Gastrocnemius medialis (tissue), 4 donors: Measurements from ENCODE around the gene ABI1. TPM values are rescaled to one million over a fixed set of nuclear protein-coding genes. Genes with fewer than 3 reads are reported as not detected.

Experiments
- ATAC-seq, 2 donors: fragments of 150-250 bp; one replicate each; pipeline ENCODE4 v1.9.1; 2016
- DNase-seq, 2 donors: peaks; one replicate each; pipeline ENCODE4 v3.0.0-alpha.2; 2019
- H3K27ac ChIP-seq, 4 donors: fragments of 200-600 bp; sonication (generic); 1 replicate in 1 of 4; 2 replicates in 3 of 4; pipeline ENCODE4 v1.5.1; 2016 to 2018; ENCODE audit warnings: mild to moderate bottlenecking in 2 of 4, moderate library complexity in 1 of 4
- H3K27me3 ChIP-seq, 3 donors: fragments of 200-600 bp; sonication (generic) in 2 of 3; 1 replicate in 1 of 3; 2 replicates in 2 of 3; pipeline versions ENCODE4 v1.5.1 to v1.6.0; 2016 to 2019; ENCODE audit warnings: mild to moderate bottlenecking in 1 of 3, moderate library complexity in 1 of 3
- H3K36me3 ChIP-seq, 2 donors: fragments of 200-600 bp; sonication (generic) in 1 of 2; one replicate each; pipeline ENCODE4 v1.5.1; 2017 to 2018
- H3K4me1 ChIP-seq, 2 donors: fragments of 200-600 bp; sonication (generic) in 1 of 2; one replicate each; pipeline ENCODE4 v1.5.1; 2016 to 2017; ENCODE audit warnings: mild to moderate bottlenecking in 2 of 2
- H3K4me3 ChIP-seq, 4 donors: fragments of 200-600 bp; sonication (generic) in 3 of 4; 1 replicate in 1 of 4; 2 replicates in 3 of 4; pipeline ENCODE4 v1.5.1; 2016 to 2019; ENCODE audit warnings: mild to moderate bottlenecking in 2 of 4
- H3K9me3 ChIP-seq, 3 donors: fragments of 200-600 bp; sonication (generic) in 2 of 3; 1 replicate in 1 of 3; 2 replicates in 2 of 3; pipeline ENCODE4 v1.5.1; 2016 to 2019
- CTCF ChIP-seq, 5 experiments: fragments of 450-650 bp in 3 of 5; fragments of 200-600 bp in 2 of 5; sonication (generic) in 2 of 5; IDR thresholded peaks in 4 of 5; conservative IDR thresholded peaks in 1 of 5; 1 replicate in 4 of 5; 2 replicates in 1 of 5; pipeline ENCODE4 v1.5.1; 2016 to 2019; ENCODE audit warnings: antibody characterized with exemption in 5 of 5, mild to moderate bottlenecking in 3 of 5, moderate library complexity in 3 of 5
- POLR2A ChIP-seq, 2 donors: fragments of 450-650 bp; IDR thresholded peaks; one replicate each; pipeline ENCODE4 v1.6.1; 2017; ENCODE audit warnings: antibody characterized with exemption in 2 of 2, mild to moderate bottlenecking in 2 of 2, moderate library complexity in 2 of 2
- in situ Hi-C, 4 donors: fragments of 200-750 bp; cut with MboI; loops; one replicate each; pipeline versions ENCODE4 v1.15.0 to v1.8.0; 2017; ENCODE audit warnings: low sequenced_read_pairs in 4 of 4
- intact Hi-C: fragments of 100-400 bp; cut with DNase I; formaldehyde crosslinking; loops from one replicate; pipeline ENCODE4 v1.15.1; 2023; ENCODE audit warnings: low total_unique reads
- total RNA-seq, 4 donors: library from RNA; depleted of rRNA; stranded (reverse); fragments of >200 nt; gene quantifications; one replicate each; pipeline versions ENCODE4 v1.1.0 to v1.2.3, GENCODE V29; 2016

ABI1 gene
- total RNA-seq, 4 donors from 2014 or later, result 20.9 to 32.6 (median 28.3) TPM

DNA sequence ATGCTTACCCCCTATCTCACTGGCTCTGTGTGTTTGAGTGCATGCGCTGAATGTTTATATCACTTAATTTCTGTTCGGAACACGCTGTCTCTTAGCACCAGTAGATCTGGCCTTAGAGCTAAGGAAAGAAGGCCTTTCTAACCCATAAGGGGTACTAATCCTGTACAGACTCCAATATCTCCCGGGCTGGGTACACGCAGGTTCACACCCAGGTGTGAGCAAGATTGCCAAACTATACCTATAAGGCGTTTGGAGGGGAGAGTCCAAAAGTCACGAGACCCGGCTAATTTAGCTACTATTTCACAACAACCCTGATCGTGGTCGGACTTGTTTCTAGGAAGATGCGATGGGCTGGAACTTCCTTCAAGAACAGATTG, 164.0 kb downstream of the ABI1 start:
- ATAC-seq (peak in 1 of 2 donors; percentile 4), DNase-seq (peak; percentile 45 to 70)
- intact Hi-C loops, result loop anchor here (5.0 kb wide), 1 partner anchor 166 kb away; the partner anchor contains the start of gene ABI1

More for the DNA sequence above, 164.0 kb downstream of the ABI1 start:
- no peaks in the 10 kb centered on the region for H3K36me3 ChIP-seq
- H3K27me3 ChIP-seq, result peaks cover 0 to 5% (median 0%) of the 10 kb centered on the region in 3 donors
- in situ Hi-C loops, result no loop called here
- H3K4me3 ChIP-seq, result peak overlapping the region; percentile 77 to 94 (median 92)
- no peaks in the 10 kb centered on the region for H3K9me3 ChIP-seq
- peaks cover 8 to 13% of the 10 kb centered on the region in 2 donors for H3K4me1 ChIP-seq
- peak overlapping the region; percentile 80 to 92 (median 86) for H3K27ac ChIP-seq
- TF ChIP-seq POLR2A (IDR thresholded peaks at IDR 0.05), result no peak
- no peak for TF ChIP-seq CTCF (IDR thresholded peaks at IDR 0.05 in 4 of 5, conservative IDR thresholded peaks at IDR 0.05 in 1 of 5)

Other genes starting within 250 kb of the ABI1 start
- 10 to 100 TPM in 1 of 4 donors, 1 to 10 TPM in 3; 5.3 to 13.2 (median 8.2) TPM for gene PDSS1, start 163.3 kb downstream of the ABI1 start, total RNA-seq
- 10 to 100 TPM in 2 of 4 donors, 1 to 10 TPM in 2; 3.6 to 14.7 (median 8.4) TPM for gene ANKRD26, start 239.5 kb upstream of the ABI1 start, total RNA-seq